GM21360 (cell line): ENCODE measurements around the gene XDH.

Experiments used
- ATAC-seq: cut with Tn5 transposase; IDR thresholded peaks from one replicate; pipeline ENCODE4 v1.9.1; 2021; ENCODE audit warnings: mild to moderate bottlenecking, moderate library complexity; ENCODE audit not compliant: unreplicated experiment

Gene XDH

GRCh38 chr2:31414601-31415241 lies at the start of gene XDH:
XDH (minus strand) TSS chr2:31414742; CDS start chr2:31414666, 76 bp downstream.
- ATAC-seq = no peak

GRCh38 chr2:31457651-31458050 lies 43.1 kb upstream of the XDH start:
- ATAC-seq = no peak

- ATAC-seq = no peak
These were observed 32.3 kb upstream of the XDH start for GRCh38 chr2:31446848-31447247.

- no peak for ATAC-seq
These were observed 27.8 kb upstream of the XDH start for GRCh38 chr2:31442376-31442775.

- ATAC-seq = no peak
These were observed 26.2 kb upstream of the XDH start for GRCh38 chr2:31440764-31441163.

- ATAC-seq = no peak
These were observed 20.4 kb upstream of the XDH start for GRCh38 chr2:31434911-31435310.

- ATAC-seq = no peak
These were observed 19.0 kb upstream of the XDH start for GRCh38 chr2:31433541-31433940.

- ATAC-seq = no peak
These were observed 16.1 kb upstream of the XDH start for GRCh38 chr2:31430439-31431165.

- ATAC-seq = no peak
These were observed 15.4 kb upstream of the XDH start for GRCh38 chr2:31429759-31430438.

- no peak for ATAC-seq
These were observed 14.5 kb upstream of the XDH start for GRCh38 chr2:31429040-31429439.

- no peak for ATAC-seq
These were observed 13.5 kb upstream of the XDH start for GRCh38 chr2:31428001-31428418.

- no peak for ATAC-seq
These were observed 11.6 kb upstream of the XDH start for GRCh38 chr2:31426096-31426495.

GRCh38 chr2:31421634-31422033 lies 7.1 kb upstream of the XDH start:
- no peak for ATAC-seq

- no peak for ATAC-seq
These were observed 6.4 kb upstream of the XDH start for GRCh38 chr2:31420936-31421335.

GRCh38 chr2:31419386-31419785 lies 4.8 kb upstream of the XDH start:
- no peak for ATAC-seq

GRCh38 chr2:31415421-31415820 lies 879 bp upstream of the XDH start:
- no peak for ATAC-seq

- ATAC-seq = no peak
These were observed 536 bp downstream of the XDH start for GRCh38 chr2:31413862-31414550.

GRCh38 chr2:31413025-31413424 lies 1.5 kb downstream of the XDH start:
- no peak for ATAC-seq

- ATAC-seq = no peak
These were observed 2.8 kb downstream of the XDH start for GRCh38 chr2:31411771-31412170.

GRCh38 chr2:31406593-31407385 lies 7.8 kb downstream of the XDH start:
- ATAC-seq = no peak

GRCh38 chr2:31404827-31405226 lies 9.7 kb downstream of the XDH start:
- ATAC-seq = no peak
